LNCaP clone FGC (cell line): ENCODE measurements around the gene SMAD1.
A peak's percentile ranks its signal among the peaks of the same experiment; 100 is the strongest.

Experiments used
- DNase-seq: peaks from one replicate; pipeline ENCODE4 v3.0.0-alpha.2; 2011; ENCODE audit warnings: low read depth
- H3K4me3 ChIP-seq: 2 replicates; pipeline ENCODE4 v1.5.1; 2011; ENCODE audit warnings: mild to moderate bottlenecking, low read depth, low read length, control low read depth
- CTCF ChIP-seq: IDR thresholded peaks from 2 replicates; pipeline ENCODE4 v1.5.1; 2012; ENCODE audit warnings: mild to moderate bottlenecking; ENCODE audit not compliant: control insufficient read depth, insufficient read depth; ENCODE audit errors: extremely low read depth

Gene SMAD1

GRCh38 chr4:145552181-145552822 is 70.6 kb downstream of the SMAD1 start:
- no peak overlapping the region for H3K4me3 ChIP-seq
- DNase-seq: no peak
- TF ChIP-seq CTCF: no peak

GRCh38 chr4:145553375-145553774 is 71.7 kb downstream of the SMAD1 start:
- no peak for DNase-seq
- no peak overlapping the region for H3K4me3 ChIP-seq
- TF ChIP-seq CTCF: no peak

GRCh38 chr4:145554691-145555090 is 73.0 kb downstream of the SMAD1 start:
- no peak for DNase-seq
- H3K4me3 ChIP-seq: no peak overlapping the region
- no peak for TF ChIP-seq CTCF

- DNase-seq: no peak
- H3K4me3 ChIP-seq: no peak overlapping the region
- TF ChIP-seq CTCF: peak; percentile 76
Observed at GRCh38 chr4:145557720-145558119, 76.1 kb downstream of the SMAD1 start.

- no peak for DNase-seq
- H3K4me3 ChIP-seq: no peak overlapping the region
- TF ChIP-seq CTCF: no peak
Observed at GRCh38 chr4:145563293-145563985, 81.8 kb downstream of the SMAD1 start.

GRCh38 chr4:145564540-145564939 is 82.9 kb downstream of the SMAD1 start:
- no peak overlapping the region for H3K4me3 ChIP-seq
- no peak for DNase-seq
- no peak for TF ChIP-seq CTCF

- H3K4me3 ChIP-seq: no peak overlapping the region
- DNase-seq: no peak
- TF ChIP-seq CTCF: no peak
Observed at GRCh38 chr4:145565328-145565727, 83.7 kb downstream of the SMAD1 start.
